SK-N-SH treated with all-trans-retinoic acid at 6 μM for 48 hours (cell line): ENCODE data around the gene DPT.

Experiments
- CREB5 ChIP-seq: fragments of 250-450 bp; sonication (Bioruptor Pico); IDR thresholded peaks from 2 replicates; pipeline ENCODE4 v1.5.1; 2020; ENCODE audit warnings: low read depth, mild to moderate bottlenecking, moderate library complexity
- ISL1 ChIP-seq: fragments of 250-450 bp; sonication (Bioruptor Pico); IDR thresholded peaks from 2 replicates; pipeline ENCODE4 v2.1.2; 2022; ENCODE audit warnings: mild to moderate bottlenecking, moderate library complexity
- PPARA ChIP-seq: fragments of 250-450 bp; sonication (Bioruptor Pico); IDR thresholded peaks from 2 replicates; pipeline ENCODE4 v1.5.0; 2020; ENCODE audit warnings: mild to moderate bottlenecking, borderline replicate concordance
- RARB ChIP-seq: fragments of 250-450 bp; sonication (Bioruptor Pico); IDR thresholded peaks from 2 replicates; pipeline ENCODE4 v1.8.0; 2021; ENCODE audit warnings: mild to moderate bottlenecking, moderate library complexity
- SNAI2 ChIP-seq: fragments of 250-450 bp; sonication (Bioruptor Pico); IDR thresholded peaks from 2 replicates; pipeline ENCODE4 v1.5.0; 2020; ENCODE audit warnings: mild to moderate bottlenecking, moderate library complexity
- ZFP3 ChIP-seq: fragments of 250-450 bp; sonication (Bioruptor Pico); IDR thresholded peaks from 2 replicates; pipeline ENCODE4 v1.5.0; 2020; ENCODE audit warnings: mild to moderate bottlenecking, moderate library complexity
- ZFP30 ChIP-seq: fragments of 450-650 bp; formaldehyde crosslinking; IDR thresholded peaks from 2 replicates; pipeline ENCODE4 v1.5.0; 2022; ENCODE audit warnings: mild to moderate bottlenecking, moderate library complexity
- ZNF565 ChIP-seq: fragments of 450-650 bp; formaldehyde crosslinking; conservative IDR thresholded peaks from 2 replicates; pipeline ENCODE4 v1.5.0; 2020; ENCODE audit warnings: low read depth, mild to moderate bottlenecking, moderate library complexity
- ZNF70 ChIP-seq: fragments of 450-650 bp; formaldehyde crosslinking; IDR thresholded peaks from 2 replicates; pipeline ENCODE4 v1.5.0; 2020; ENCODE audit warnings: mild to moderate bottlenecking, moderate library complexity
- TF ChIP-seq, protein P1 (sequence below): fragments of 250-450 bp; sonication (Bioruptor Pico); IDR thresholded peaks from 2 replicates; pipeline ENCODE4 v1.5.0; 2020; ENCODE audit warnings: mild to moderate bottlenecking, moderate library complexity
- TF ChIP-seq, protein P2 (sequence below): fragments of 250-450 bp; sonication (Bioruptor Pico); IDR thresholded peaks from 2 replicates; pipeline ENCODE4 v1.8.0; 2020; ENCODE audit warnings: mild to moderate bottlenecking, moderate library complexity, borderline replicate concordance

DNA sequence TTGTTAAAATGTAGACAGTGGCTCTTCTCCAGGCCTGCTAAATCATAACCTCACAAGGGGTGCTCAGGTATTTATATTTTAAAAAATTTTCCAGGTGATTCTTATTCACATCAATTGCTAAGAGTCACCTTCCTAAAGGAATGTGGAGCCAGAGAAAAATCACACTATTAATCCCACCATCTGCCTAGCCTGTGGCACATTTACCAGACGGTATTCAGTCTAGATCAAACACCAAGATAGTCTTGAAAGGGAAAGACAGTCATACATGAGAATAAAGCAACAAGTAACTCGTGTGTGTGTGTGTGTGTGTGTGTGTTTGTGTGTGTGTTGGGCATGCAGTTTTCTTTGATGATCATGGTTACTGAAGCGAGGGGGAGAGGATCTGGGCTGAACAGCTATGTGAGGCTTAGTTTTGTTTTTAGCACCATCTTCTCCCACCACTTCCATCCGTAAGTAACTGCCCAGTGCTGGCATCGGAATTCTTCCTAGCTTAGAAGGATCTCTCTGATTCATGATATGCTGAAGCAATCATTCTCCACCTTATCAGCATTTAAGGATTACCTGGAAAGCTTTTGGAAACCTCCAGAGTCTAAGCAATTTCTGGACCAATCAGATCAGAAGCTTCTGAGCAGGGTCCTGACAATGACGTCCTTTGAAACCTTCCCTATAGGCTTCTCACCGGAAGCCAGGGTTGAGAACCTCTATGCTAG, 2.4 kb upstream of the DPT start:
- TF ChIP-seq ZNF70 (CRISPR knock-in tag) (no peak), ZNF565 (no peak), SNAI2 (CRISPR knock-in tag) (no peak), ISL1 (no peak), ZFP30 (CRISPR knock-in tag) (no peak), CREB5 (CRISPR knock-in tag) (no peak), PPARA (CRISPR knock-in tag) (no peak), RARB (CRISPR knock-in tag) (no peak), ZFP3 (CRISPR knock-in tag) (no peak)
- TF ChIP-seq, protein P1, sequence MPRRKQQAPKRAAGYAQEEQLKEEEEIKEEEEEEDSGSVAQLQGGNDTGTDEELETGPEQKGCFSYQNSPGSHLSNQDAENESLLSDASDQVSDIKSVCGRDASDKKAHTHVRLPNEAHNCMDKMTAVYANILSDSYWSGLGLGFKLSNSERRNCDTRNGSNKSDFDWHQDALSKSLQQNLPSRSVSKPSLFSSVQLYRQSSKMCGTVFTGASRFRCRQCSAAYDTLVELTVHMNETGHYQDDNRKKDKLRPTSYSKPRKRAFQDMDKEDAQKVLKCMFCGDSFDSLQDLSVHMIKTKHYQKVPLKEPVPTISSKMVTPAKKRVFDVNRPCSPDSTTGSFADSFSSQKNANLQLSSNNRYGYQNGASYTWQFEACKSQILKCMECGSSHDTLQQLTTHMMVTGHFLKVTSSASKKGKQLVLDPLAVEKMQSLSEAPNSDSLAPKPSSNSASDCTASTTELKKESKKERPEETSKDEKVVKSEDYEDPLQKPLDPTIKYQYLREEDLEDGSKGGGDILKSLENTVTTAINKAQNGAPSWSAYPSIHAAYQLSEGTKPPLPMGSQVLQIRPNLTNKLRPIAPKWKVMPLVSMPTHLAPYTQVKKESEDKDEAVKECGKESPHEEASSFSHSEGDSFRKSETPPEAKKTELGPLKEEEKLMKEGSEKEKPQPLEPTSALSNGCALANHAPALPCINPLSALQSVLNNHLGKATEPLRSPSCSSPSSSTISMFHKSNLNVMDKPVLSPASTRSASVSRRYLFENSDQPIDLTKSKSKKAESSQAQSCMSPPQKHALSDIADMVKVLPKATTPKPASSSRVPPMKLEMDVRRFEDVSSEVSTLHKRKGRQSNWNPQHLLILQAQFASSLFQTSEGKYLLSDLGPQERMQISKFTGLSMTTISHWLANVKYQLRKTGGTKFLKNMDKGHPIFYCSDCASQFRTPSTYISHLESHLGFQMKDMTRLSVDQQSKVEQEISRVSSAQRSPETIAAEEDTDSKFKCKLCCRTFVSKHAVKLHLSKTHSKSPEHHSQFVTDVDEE (CRISPR knock-in tag) = no peak
- TF ChIP-seq, protein P2, sequence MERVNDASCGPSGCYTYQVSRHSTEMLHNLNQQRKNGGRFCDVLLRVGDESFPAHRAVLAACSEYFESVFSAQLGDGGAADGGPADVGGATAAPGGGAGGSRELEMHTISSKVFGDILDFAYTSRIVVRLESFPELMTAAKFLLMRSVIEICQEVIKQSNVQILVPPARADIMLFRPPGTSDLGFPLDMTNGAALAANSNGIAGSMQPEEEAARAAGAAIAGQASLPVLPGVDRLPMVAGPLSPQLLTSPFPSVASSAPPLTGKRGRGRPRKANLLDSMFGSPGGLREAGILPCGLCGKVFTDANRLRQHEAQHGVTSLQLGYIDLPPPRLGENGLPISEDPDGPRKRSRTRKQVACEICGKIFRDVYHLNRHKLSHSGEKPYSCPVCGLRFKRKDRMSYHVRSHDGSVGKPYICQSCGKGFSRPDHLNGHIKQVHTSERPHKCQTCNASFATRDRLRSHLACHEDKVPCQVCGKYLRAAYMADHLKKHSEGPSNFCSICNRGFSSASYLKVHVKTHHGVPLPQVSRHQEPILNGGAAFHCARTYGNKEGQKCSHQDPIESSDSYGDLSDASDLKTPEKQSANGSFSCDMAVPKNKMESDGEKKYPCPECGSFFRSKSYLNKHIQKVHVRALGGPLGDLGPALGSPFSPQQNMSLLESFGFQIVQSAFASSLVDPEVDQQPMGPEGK (CRISPR knock-in tag) = no peak
